GM12878 (cell line): Measurements from ENCODE around the gene CSNK1A1.

Experiments used
- ATF3 ChIP-seq: IDR thresholded peaks from 2 replicates; pipeline ENCODE4 v1.6.1; 2011; ENCODE audit warnings: low read depth, mild to moderate bottlenecking, low read length, moderate library complexity, borderline replicate concordance; ENCODE audit errors: extremely low read depth
- ATF7 ChIP-seq: fragments of 450-650 bp; IDR thresholded peaks from 2 replicates; pipeline ENCODE4 v1.6.1; 2016; ENCODE audit warnings: low read depth, mild to moderate bottlenecking
- EZH2 ChIP-seq: IDR thresholded peaks from 2 replicates; pipeline ENCODE4 v1.6.1; 2012; ENCODE audit warnings: low read depth, mild to moderate bottlenecking, control low read depth, inconsistent platforms, low read length, borderline replicate concordance; ENCODE audit not compliant: control insufficient read depth

GRCh38 chr5:149466457-149466972 is 84.7 kb downstream of the CSNK1A1 start:
- TF ChIP-seq ATF7 (no peak), ATF3 (no peak), EZH2 (no peak)
